ENCODE results near the gene IFFO2. TPM values are rescaled to one million over a fixed set of nuclear protein-coding genes. Genes with fewer than 3 reads are reported as not detected.

The IFFO2 gene
- total and polyA plus RNA-seq, 2 of the 8 experiments (the other 6 are each of a cell fraction or from before 2014, with no cell fraction given) = 6.6 to 10.4 TPM

- TF ChIP-seq CBX8 (IDR thresholded peaks at IDR 0.05; ENCODE audit: borderline replicate concordance, low read depth, low read length) (no peak), BCL11A (IDR thresholded peaks at IDR 0.05; ENCODE audit: low read depth in 2 of 2, low read length in 2 of 2) (no peak), CREB1 (IDR thresholded peaks at IDR 0.05) (no peak), POLR2AphosphoS5 (IDR thresholded peaks at IDR 0.05; ENCODE audit: low read depth, low read length) (no peak), FOSL1 (IDR thresholded peaks at IDR 0.05; ENCODE audit: insufficient read depth, low read depth, low read length) (no peak)
Measured at GRCh38 chr1:18963968-18964367, 7.5 kb upstream of the IFFO2 start (continued).
